A673 (cell line): Measurements from ENCODE around the gene LRRC8C. TPM values are rescaled to one million over a fixed set of nuclear protein-coding genes. Genes with fewer than 3 reads are reported as not detected.

Experiments
- BruUV-seq: library from RNA; stranded (reverse); fragments of 400-500 nt; replicated peaks from 2 replicates; lab custom pipeline; 2021; lab: Mats Ljungman, UMichigan
- CTCF ChIA-PET: fragments of 300-600 bp; sonication (Branson Sonifier 250); formaldehyde crosslinking; loops from one replicate; lab custom pipeline; 2022; ENCODE audit warnings: antibody characterized with exemption; lab: Charles Lee
- POLR2A ChIA-PET: fragments of 300-600 bp; sonication (Branson Sonifier 250); formaldehyde crosslinking; loops from one replicate; lab custom pipeline; 2022; ENCODE audit warnings: antibody characterized with exemption; ENCODE audit not compliant: low non-redundant PET; lab: Charles Lee
- DNase-seq: peaks from one replicate; pipeline ENCODE4 v3.0.0-alpha.2; 2015; ENCODE audit warnings: low spot score
- H3K27ac ChIP-seq: fragments of 200-600 bp; sonication (generic); 2 replicates; pipeline ENCODE4 v1.5.1; 2016; ENCODE audit warnings: mixed run types, low read depth, mild to moderate bottlenecking, mixed read lengths, antibody characterized with exemption, low read length; ENCODE audit not compliant: poor library complexity, severe bottlenecking
- H3K27me3 ChIP-seq: fragments of 200-600 bp; sonication (generic); replicated peaks from 2 replicates; pipeline ENCODE4 v1.6.1; 2017; ENCODE audit warnings: mixed run types, low read depth, mild to moderate bottlenecking, mixed read lengths, antibody characterized with exemption, low read length; ENCODE audit not compliant: insufficient read depth, poor library complexity
- H3K36me3 ChIP-seq: fragments of 200-600 bp; sonication (generic); 2 replicates; pipeline ENCODE4 v1.6.1; 2016; ENCODE audit warnings: mixed run types, mild to moderate bottlenecking, mixed read lengths, antibody characterized with exemption, low read length; ENCODE audit not compliant: insufficient read depth, poor library complexity, severe bottlenecking
- H3K4me1 ChIP-seq: fragments of 200-600 bp; sonication (generic); 2 replicates; pipeline ENCODE4 v1.6.1; 2017; ENCODE audit warnings: mixed run types, mild to moderate bottlenecking, mixed read lengths, antibody characterized with exemption, low read length; ENCODE audit not compliant: insufficient read depth, poor library complexity, severe bottlenecking
- H3K4me3 ChIP-seq: fragments of 200-600 bp; sonication (generic); 2 replicates; pipeline ENCODE4 v1.5.1; 2016; ENCODE audit warnings: low read depth, mixed run types, mild to moderate bottlenecking, mixed read lengths, low read length; ENCODE audit not compliant: poor library complexity, severe bottlenecking
- H3K9me3 ChIP-seq: fragments of 200-600 bp; sonication (generic); 2 replicates; pipeline ENCODE4 v1.6.1; 2016; ENCODE audit warnings: mixed run types, low read depth, mild to moderate bottlenecking, mixed read lengths, antibody characterized with exemption, low read length; ENCODE audit not compliant: poor library complexity, severe bottlenecking
- EZH2 ChIP-seq: fragments of 200-600 bp; sonication (generic); IDR thresholded peaks from 2 replicates; pipeline ENCODE4 v1.6.1; 2017; ENCODE audit warnings: borderline replicate concordance, low read depth, mild to moderate bottlenecking, mixed read lengths, antibody characterized with exemption, low read length; ENCODE audit not compliant: poor library complexity, severe bottlenecking
- intact Hi-C: fragments of 100-400 bp; cut with micrococcal nuclease; formaldehyde crosslinking; loops from one replicate; pipeline ENCODE4 v1.10.0; 2022; ENCODE audit not compliant: unreplicated experiment
- total RNA-seq: library from RNA; stranded (reverse); gene quantifications from 2 replicates; pipeline ENCODE4 v1.2.3, GENCODE V29; 2021
- TF ChIP-seq, protein P1 (sequence below): fragments of 300-800, 200-600 bp; sonication (generic); conservative IDR thresholded peaks from 2 replicates; pipeline ENCODE4 v1.5.1; 2017; ENCODE audit warnings: low read depth, mild to moderate bottlenecking, antibody characterized with exemption, low read length, moderate library complexity, mixed read lengths

The LRRC8C gene
- total RNA-seq, 1 experiment from 2014 or later: 6.9 TPM

DNA sequence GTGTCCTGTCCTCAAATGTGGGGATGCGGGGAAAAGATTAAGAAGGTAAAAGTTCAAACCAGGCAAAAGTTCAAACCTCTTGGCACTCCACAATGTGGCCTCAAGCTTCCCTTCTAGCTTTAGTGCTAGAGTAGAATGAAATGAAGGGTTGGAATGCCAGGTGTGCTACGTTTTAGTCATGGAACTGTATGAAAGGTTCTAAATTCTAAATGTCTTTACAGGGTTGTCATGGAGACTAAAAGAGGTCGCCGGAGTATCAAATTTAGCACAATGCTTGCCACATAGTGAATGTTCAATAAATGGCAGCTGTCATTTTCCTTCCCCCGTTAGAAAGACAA is 130.7 kb downstream of the LRRC8C start:
- TF ChIP-seq, protein P1, sequence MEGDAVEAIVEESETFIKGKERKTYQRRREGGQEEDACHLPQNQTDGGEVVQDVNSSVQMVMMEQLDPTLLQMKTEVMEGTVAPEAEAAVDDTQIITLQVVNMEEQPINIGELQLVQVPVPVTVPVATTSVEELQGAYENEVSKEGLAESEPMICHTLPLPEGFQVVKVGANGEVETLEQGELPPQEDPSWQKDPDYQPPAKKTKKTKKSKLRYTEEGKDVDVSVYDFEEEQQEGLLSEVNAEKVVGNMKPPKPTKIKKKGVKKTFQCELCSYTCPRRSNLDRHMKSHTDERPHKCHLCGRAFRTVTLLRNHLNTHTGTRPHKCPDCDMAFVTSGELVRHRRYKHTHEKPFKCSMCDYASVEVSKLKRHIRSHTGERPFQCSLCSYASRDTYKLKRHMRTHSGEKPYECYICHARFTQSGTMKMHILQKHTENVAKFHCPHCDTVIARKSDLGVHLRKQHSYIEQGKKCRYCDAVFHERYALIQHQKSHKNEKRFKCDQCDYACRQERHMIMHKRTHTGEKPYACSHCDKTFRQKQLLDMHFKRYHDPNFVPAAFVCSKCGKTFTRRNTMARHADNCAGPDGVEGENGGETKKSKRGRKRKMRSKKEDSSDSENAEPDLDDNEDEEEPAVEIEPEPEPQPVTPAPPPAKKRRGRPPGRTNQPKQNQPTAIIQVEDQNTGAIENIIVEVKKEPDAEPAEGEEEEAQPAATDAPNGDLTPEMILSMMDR: no peak
- TF ChIP-seq EZH2: no peak
- H3K36me3 ChIP-seq: no peaks in the 10 kb centered on the region
- no peak overlapping the region for H3K27ac ChIP-seq
- H3K9me3 ChIP-seq: no peaks in the 10 kb centered on the region
- H3K4me1 ChIP-seq: peaks cover 19% of the 10 kb centered on the region
- CTCF ChIA-PET: interaction anchor here (1.1 to 2.3 kb wide), 8 partner anchors 43 to 678 kb away, joined by 3 to 8 read pairs (median 4); no protein-coding TSS in a partner anchor
- BruUV-seq: no TSS peak
- POLR2A ChIA-PET: no interaction called here
- H3K4me3 ChIP-seq: peak overlapping the region; percentile 47
- no peak for DNase-seq
- intact Hi-C loops: loop anchor here (1.0 to 5.0 kb wide), 4 partner anchors 131 to 766 kb away; partner anchors contain the start of gene LRRC8B
- H3K27me3 ChIP-seq: no peaks in the 10 kb centered on the region

DNA sequence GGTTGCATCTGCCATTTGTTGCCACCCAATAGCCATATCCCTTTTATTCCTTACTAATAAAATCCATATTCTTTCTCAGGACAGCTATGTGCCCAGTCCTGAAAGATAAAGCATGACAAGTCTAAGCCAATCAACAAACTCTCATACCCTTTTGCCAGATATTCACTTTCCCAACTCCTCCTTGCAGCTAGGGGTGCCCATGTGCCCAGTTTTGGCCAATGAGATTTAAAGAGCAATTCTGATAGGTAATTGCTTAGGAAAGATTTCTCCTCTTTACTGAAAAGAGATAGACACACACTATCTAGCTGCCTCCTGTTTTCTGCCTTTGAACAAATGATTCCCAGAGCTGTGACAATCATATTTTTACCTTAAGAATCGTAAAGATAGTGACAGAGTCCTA is 132.9 kb downstream of the LRRC8C start:
- intact Hi-C loops: no loop called here
- POLR2A ChIA-PET: no interaction called here
- H3K4me1 ChIP-seq: peaks cover 13% of the 10 kb centered on the region
- H3K9me3 ChIP-seq: no peaks in the 10 kb centered on the region
- H3K36me3 ChIP-seq: no peaks in the 10 kb centered on the region
- no peak for DNase-seq
- no peak overlapping the region for H3K4me3 ChIP-seq
- no TSS peak for BruUV-seq
- H3K27me3 ChIP-seq: no peaks in the 10 kb centered on the region
- TF ChIP-seq, protein P1: no peak
- no peak for TF ChIP-seq EZH2
- CTCF ChIA-PET: no interaction called here
- H3K27ac ChIP-seq: no peak overlapping the region

DNA sequence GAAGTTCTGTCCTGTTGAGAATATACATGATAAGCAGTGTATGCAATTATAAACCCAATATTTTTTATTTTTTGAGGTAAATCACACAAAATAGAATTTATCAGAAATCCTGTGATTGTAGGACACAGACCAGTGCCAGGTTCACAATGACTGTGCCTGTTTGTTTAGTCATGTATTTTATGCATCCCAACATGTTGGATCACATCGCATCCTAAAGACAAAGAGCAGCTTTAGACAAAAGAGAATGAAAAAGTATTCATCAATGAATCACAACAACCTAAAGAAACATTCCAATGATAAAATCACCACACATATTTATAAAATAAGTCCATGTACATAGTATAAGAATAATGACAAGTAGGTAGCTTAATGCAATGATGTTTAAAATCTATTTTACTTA is 134.7 kb downstream of the LRRC8C start:
- intact Hi-C loops: no loop called here
- Histone ChIP-seq H3K27ac (no peak overlapping the region), H3K36me3 (no peaks in the 10 kb centered on the region), H3K4me1 (peaks cover 12% of the 10 kb centered on the region), H3K4me3 (no peak overlapping the region), H3K9me3 (no peaks in the 10 kb centered on the region), H3K27me3 (no peaks in the 10 kb centered on the region)
- no TSS peak for BruUV-seq
- DNase-seq: no peak
- no peak for TF ChIP-seq EZH2
- ChIA-PET POLR2A (no interaction called here), CTCF (no interaction called here)

Other genes starting within 250 kb of the LRRC8C start
- gene LRRC8B, start 108.3 kb upstream of the LRRC8C start, total RNA-seq: 18.9 and 20.0 TPM in 2 replicates
- 59.4 and 67.5 TPM in 2 replicates for gene LRRC8D, start 187.9 kb downstream of the LRRC8C start, total RNA-seq